Thoracic aorta (tissue), 2 donors: ENCODE results near the gene TFAP2B. TPM values are rescaled to one million over a fixed set of nuclear protein-coding genes. Genes with fewer than 3 reads are reported as not detected.

Experiments used
- ATAC-seq: fragments of 150-250 bp; one replicate; pipeline ENCODE4 v1.8.0; 2017; ENCODE audit warnings: low read depth; ENCODE audit not compliant: insufficient number of reproducible peaks, low FRiP score
- DNase-seq: peaks from one replicate; pipeline ENCODE4 v3.0.0-alpha.2; 2020; ENCODE audit warnings: low spot score
- H3K27ac ChIP-seq, 2 donors: fragments of 200-600 bp; sonication (generic); 1 replicate in 1 of 2; 2 replicates in 1 of 2; pipeline ENCODE4 v1.5.1; 2016; ENCODE audit warnings: mild to moderate bottlenecking in 2 of 2, moderate library complexity in 2 of 2
- H3K27me3 ChIP-seq: fragments of 200-600 bp; sonication (generic); replicated peaks from 2 replicates; pipeline ENCODE4 v1.6.0; 2016; ENCODE audit warnings: mild to moderate bottlenecking; ENCODE audit not compliant: insufficient read depth
- H3K36me3 ChIP-seq: fragments of 200-600 bp; sonication (generic); one replicate; pipeline ENCODE4 v1.5.1; 2016
- H3K4me1 ChIP-seq, 2 donors: fragments of 200-600 bp; sonication (generic); 1 replicate in 1 of 2; 2 replicates in 1 of 2; pipeline versions ENCODE4 v1.5.1 to v1.6.0; 2016; ENCODE audit warnings: low read depth in 2 of 2, mild to moderate bottlenecking in 1 of 2; ENCODE audit not compliant: control insufficient read depth in 1 of 2
- H3K4me3 ChIP-seq: fragments of 200-600 bp; sonication (generic); 2 replicates; pipeline ENCODE4 v1.5.1; 2016; ENCODE audit warnings: mild to moderate bottlenecking
- H3K9me3 ChIP-seq: fragments of 200-600 bp; sonication (generic); 2 replicates; pipeline ENCODE4 v1.5.1; 2016
- total RNA-seq, 2 donors: library from RNA; depleted of rRNA; stranded (reverse); fragments of >200 nt; gene quantifications; one replicate each; pipeline versions ENCODE4 v1.1.0 to v1.2.3, GENCODE V29; 2016
- TF ChIP-seq, protein P1 (sequence below): fragments of 200-600 bp; sonication (generic); IDR thresholded peaks from one replicate; pipeline ENCODE4 v1.5.1; 2019; ENCODE audit warnings: antibody characterized with exemption

The TFAP2B gene
- total RNA-seq, 2 donors from 2014 or later, result 2.5 TPM; not detected in 1

DNA sequence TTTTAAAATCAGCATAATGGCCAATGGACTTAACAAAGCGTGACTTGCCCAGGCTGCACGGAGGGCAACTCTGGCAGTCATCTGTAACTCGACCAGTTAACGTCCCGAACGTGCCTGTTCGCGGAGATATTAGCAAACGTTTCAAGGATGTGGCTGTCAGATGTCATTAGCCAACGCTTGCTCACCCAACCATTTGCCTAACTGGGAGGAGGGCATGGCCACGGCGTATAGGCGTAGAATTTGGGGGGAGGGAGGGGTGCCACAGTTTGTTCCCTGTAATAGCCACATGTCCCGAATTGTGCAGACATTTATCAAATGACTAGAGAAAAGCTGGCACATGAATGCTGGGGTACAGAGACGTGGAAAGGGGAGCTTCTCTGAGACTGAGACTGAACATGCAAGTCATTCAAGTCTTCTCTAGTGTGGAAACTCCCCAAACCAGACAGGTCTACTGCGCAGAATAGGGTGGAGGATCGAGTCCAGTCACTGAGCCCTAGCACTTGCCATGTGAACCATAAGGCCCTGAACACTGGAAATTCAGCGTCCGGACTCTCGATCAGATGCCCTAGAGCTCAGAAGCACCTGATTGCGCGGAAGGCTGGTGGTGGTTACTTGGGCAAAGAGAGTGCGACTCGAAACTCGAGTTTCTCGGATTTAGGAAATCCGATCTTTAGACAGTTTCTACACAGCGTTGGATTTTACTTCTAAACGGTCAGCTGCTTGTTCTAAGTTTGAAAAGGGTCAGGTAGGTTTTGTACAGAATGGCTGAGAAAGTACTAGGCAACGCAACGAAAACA, 32.6 kb downstream of the TFAP2B start:
- ATAC-seq (no peak), DNase-seq (no peak)
- Histone ChIP-seq H3K9me3 (no peaks in the 10 kb centered on the region), H3K4me3 (no peak overlapping the region), H3K4me1 (peaks cover 0 to 9% of the 10 kb centered on the region in 2 donors), H3K27me3 (peaks cover 6% of the 10 kb centered on the region), H3K27ac (no peak overlapping the region), H3K36me3 (no peaks in the 10 kb centered on the region)
- TF ChIP-seq, protein P1, sequence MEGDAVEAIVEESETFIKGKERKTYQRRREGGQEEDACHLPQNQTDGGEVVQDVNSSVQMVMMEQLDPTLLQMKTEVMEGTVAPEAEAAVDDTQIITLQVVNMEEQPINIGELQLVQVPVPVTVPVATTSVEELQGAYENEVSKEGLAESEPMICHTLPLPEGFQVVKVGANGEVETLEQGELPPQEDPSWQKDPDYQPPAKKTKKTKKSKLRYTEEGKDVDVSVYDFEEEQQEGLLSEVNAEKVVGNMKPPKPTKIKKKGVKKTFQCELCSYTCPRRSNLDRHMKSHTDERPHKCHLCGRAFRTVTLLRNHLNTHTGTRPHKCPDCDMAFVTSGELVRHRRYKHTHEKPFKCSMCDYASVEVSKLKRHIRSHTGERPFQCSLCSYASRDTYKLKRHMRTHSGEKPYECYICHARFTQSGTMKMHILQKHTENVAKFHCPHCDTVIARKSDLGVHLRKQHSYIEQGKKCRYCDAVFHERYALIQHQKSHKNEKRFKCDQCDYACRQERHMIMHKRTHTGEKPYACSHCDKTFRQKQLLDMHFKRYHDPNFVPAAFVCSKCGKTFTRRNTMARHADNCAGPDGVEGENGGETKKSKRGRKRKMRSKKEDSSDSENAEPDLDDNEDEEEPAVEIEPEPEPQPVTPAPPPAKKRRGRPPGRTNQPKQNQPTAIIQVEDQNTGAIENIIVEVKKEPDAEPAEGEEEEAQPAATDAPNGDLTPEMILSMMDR, result no peak

DNA sequence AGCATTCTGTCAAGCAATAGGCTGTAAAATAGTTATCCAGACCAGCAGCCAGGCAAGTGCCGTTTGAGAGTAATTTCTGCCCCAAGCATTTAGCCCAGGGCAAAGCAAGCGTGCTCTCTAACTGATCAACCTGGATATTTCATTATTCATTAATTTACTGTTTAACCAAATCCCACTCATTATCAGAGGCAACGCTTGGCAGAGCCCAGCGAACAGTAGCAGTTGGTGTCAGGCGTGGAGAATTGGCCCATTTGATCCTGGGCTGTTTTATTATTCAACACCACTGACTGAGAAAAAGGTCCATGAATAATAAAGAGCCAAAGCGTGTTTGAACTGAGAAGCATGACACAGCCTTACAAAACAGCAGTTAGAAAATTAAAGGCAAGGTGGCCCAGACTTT, 35.3 kb downstream of the TFAP2B start:
- TF ChIP-seq, protein P1, result no peak
- Histone ChIP-seq H3K27ac (no peak overlapping the region), H3K36me3 (no peaks in the 10 kb centered on the region), H3K4me1 (peaks cover 0 to 9% of the 10 kb centered on the region in 2 donors), H3K9me3 (no peaks in the 10 kb centered on the region), H3K4me3 (no peak overlapping the region), H3K27me3 (peaks cover 6% of the 10 kb centered on the region)
- no peak for DNase-seq
- no peak for ATAC-seq

DNA sequence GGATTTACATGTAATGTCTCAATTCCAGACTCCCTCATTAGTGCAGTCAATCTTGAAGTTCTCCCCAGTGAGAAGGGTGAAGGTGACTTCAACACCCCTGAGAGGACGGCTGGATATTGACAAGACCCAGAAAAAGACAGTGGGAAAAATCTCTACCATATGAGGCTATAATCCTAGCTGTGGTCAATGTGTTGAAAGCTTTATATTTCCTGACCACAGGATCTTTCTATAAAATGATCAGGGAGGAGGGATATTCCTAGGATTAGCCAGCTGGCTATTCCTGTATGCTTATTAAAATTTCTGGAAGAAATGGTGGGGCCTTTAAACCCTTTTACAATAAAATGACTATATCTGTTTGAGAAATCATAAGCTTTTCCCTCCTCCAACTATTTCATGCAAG, 43.0 kb downstream of the TFAP2B start:
- no peak overlapping the region for H3K27ac ChIP-seq
- ATAC-seq (no peak), DNase-seq (no peak)
- no peak overlapping the region for H3K4me3 ChIP-seq
- no peaks in the 10 kb centered on the region for H3K27me3 ChIP-seq
- H3K9me3 ChIP-seq, result no peaks in the 10 kb centered on the region
- H3K36me3 ChIP-seq, result no peaks in the 10 kb centered on the region
- no peaks in the 10 kb centered on the region for H3K4me1 ChIP-seq
- TF ChIP-seq, protein P1, result no peak

DNA sequence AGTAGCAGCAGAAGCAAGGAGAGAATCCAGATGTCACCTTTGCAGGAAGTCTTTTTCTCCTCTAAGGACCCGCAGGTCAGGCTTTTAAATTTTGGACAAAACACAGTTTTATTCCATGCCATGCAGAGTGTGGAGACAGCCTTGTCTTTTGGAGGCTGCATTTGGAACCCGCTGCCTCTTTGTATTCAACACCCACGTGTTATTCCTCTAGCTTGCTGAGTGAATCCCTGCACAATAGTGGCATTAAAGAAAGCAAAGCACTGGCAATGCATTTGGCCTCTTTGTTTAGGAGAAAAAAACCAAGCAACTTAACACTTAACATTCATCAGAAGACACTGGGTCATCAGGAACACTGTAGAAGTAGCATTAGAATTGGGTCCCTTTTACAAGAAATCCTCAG, 43.5 kb downstream of the TFAP2B start:
- Histone ChIP-seq H3K36me3 (no peaks in the 10 kb centered on the region), H3K27ac (no peak overlapping the region), H3K4me1 (no peaks in the 10 kb centered on the region), H3K9me3 (no peaks in the 10 kb centered on the region), H3K4me3 (no peak overlapping the region), H3K27me3 (no peaks in the 10 kb centered on the region)
- no peak for ATAC-seq
- no peak for DNase-seq
- TF ChIP-seq, protein P1, result no peak

DNA sequence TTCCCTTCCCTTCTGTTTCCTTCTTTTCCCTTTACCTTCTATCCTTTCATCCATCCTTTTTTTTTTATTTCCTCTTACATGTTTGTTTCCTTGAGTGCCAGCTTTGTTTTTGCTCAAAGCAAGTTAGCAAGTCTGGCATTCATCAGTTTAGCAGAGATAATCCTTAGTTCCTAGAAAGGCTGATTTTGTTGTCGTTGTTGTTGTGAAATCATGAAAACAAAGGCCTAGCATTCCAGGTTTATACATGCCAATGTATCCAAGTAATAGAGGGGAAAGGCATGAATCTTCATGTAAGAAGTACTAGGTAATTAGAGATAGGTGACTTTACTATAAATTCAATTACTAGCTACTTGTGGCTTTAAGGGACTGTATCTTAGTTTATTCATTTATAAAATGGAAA, 45.9 kb downstream of the TFAP2B start:
- DNase-seq (no peak), ATAC-seq (no peak)
- no peaks in the 10 kb centered on the region for H3K9me3 ChIP-seq
- no peaks in the 10 kb centered on the region for H3K27me3 ChIP-seq
- H3K36me3 ChIP-seq, result no peaks in the 10 kb centered on the region
- TF ChIP-seq, protein P1, result no peak
- H3K27ac ChIP-seq, result no peak overlapping the region
- H3K4me1 ChIP-seq, result no peaks in the 10 kb centered on the region
- H3K4me3 ChIP-seq, result no peak overlapping the region
